GM12892 (cell line): ENCODE results near the gene NFATC4.

Source experiments
- POLR2A ChIP-seq: IDR thresholded peaks from 2 replicates; pipeline ENCODE4 v1.6.1; 2011; ENCODE audit warnings: low read depth, low read length, control low read depth
- POLR2AphosphoS5 ChIP-seq: IDR thresholded peaks from 2 replicates; pipeline ENCODE4 v1.6.1; 2011; ENCODE audit warnings: low read depth, low read length, control low read depth
- TAF1 ChIP-seq: IDR thresholded peaks from 2 replicates; pipeline ENCODE4 v1.6.1; 2011; ENCODE audit warnings: low read depth, mild to moderate bottlenecking, control low read depth, low read length, borderline replicate concordance

- TF ChIP-seq POLR2A (no peak), POLR2AphosphoS5 (no peak), TAF1 (no peak)
Observed at GRCh38 chr14:24338843-24339242, 29.1 kb upstream of the NFATC4 start.
